GM23338 (cell line): ENCODE data around the gene SLC25A3. TPM values are rescaled to one million over a fixed set of nuclear protein-coding genes. Genes with fewer than 3 reads are reported as not detected.
A peak's percentile ranks its signal among the peaks of the same experiment; 100 is the strongest.

Source experiments
- ATAC-seq: fragments of 200-7000 bp; cut with Tn5 transposase; 3 replicates; pipeline ENCODE4 v1.9.1; 2020
- DNase-seq: peaks from one replicate; pipeline ENCODE4 v3.0.0-alpha.2; 2015; ENCODE audit warnings: low spot score
- H2AFZ ChIP-seq: fragments of 200-600 bp; sonication (generic); 2 replicates; pipeline ENCODE4 v1.8.0; 2016; ENCODE audit warnings: antibody characterized with exemption, mild to moderate bottlenecking, moderate library complexity
- H3F3A ChIP-seq: fragments of 200-600 bp; sonication (generic); replicated peaks from 2 replicates; pipeline ENCODE4 v1.8.0; 2017; ENCODE audit warnings: antibody characterized with exemption, mixed run types, low read depth
- H3K27ac ChIP-seq: fragments of 200-600 bp; sonication (generic); 2 replicates; pipeline ENCODE4 v1.6.1; 2016; ENCODE audit warnings: low read depth
- H3K27me3 ChIP-seq: fragments of 200-600 bp; sonication (generic); 2 replicates; pipeline ENCODE4 v1.8.0; 2016; ENCODE audit warnings: mild to moderate bottlenecking, mixed run types, moderate library complexity; ENCODE audit not compliant: insufficient read depth
- H3K36me3 ChIP-seq: fragments of 200-600 bp; sonication (generic); 2 replicates; pipeline ENCODE4 v1.8.0; 2016; ENCODE audit warnings: mild to moderate bottlenecking; ENCODE audit not compliant: insufficient read depth
- H3K4me1 ChIP-seq: fragments of 200-600 bp; sonication (generic); 2 replicates; pipeline ENCODE4 v1.8.0; 2016; ENCODE audit warnings: mild to moderate bottlenecking, moderate library complexity; ENCODE audit not compliant: insufficient read depth
- H3K4me2 ChIP-seq: fragments of 200-600 bp; sonication (generic); 2 replicates; pipeline ENCODE4 v1.7.1; 2017; ENCODE audit warnings: mixed run types
- H3K4me3 ChIP-seq: fragments of 200-600 bp; sonication (generic); 2 replicates; pipeline ENCODE4 v1.6.1; 2016; ENCODE audit warnings: mixed run types
- H3K79me2 ChIP-seq: fragments of 200-600 bp; sonication (generic); replicated peaks from 2 replicates; pipeline ENCODE4 v1.8.0; 2017; ENCODE audit warnings: mild to moderate bottlenecking; ENCODE audit not compliant: insufficient read depth
- H3K9me2 ChIP-seq: fragments of 200-600 bp; sonication (generic); 2 replicates; pipeline ENCODE4 v1.8.0; 2017; ENCODE audit not compliant: insufficient read depth
- H4K20me1 ChIP-seq: fragments of 200-600 bp; sonication (generic); replicated peaks from 2 replicates; pipeline ENCODE4 v1.8.0; 2017; ENCODE audit warnings: mild to moderate bottlenecking; ENCODE audit not compliant: insufficient read depth
- H3K27ac Mint-ChIP-seq: 2 replicates; pipeline ENCODE4 v1.8.0; 2020; ENCODE audit warnings: inconsistent platforms, mild to moderate bottlenecking, moderate library complexity, mixed read lengths
- H3K27me3 Mint-ChIP-seq: 3 replicates; pipeline ENCODE4 v1.8.0; 2022; ENCODE audit warnings: low read depth, mild to moderate bottlenecking, moderate library complexity, mixed read lengths, inconsistent platforms; ENCODE audit not compliant: insufficient read depth, poor library complexity
- H3K36me3 Mint-ChIP-seq: 3 replicates; pipeline ENCODE4 v1.8.0; 2021; ENCODE audit warnings: low read depth, mild to moderate bottlenecking, inconsistent platforms, moderate library complexity, mixed read lengths
- H3K4me1 Mint-ChIP-seq: 3 replicates; pipeline ENCODE4 v1.8.0; 2020; ENCODE audit warnings: mild to moderate bottlenecking, inconsistent platforms, mixed read lengths
- H3K4me3 Mint-ChIP-seq: 3 replicates; pipeline ENCODE4 v1.8.0; 2021; ENCODE audit warnings: moderate library complexity, mild to moderate bottlenecking, inconsistent platforms, mixed read lengths
- H3K9me3 Mint-ChIP-seq: 3 replicates; pipeline ENCODE4 v1.8.0; 2020; ENCODE audit warnings: moderate library complexity, mild to moderate bottlenecking, inconsistent platforms, mixed read lengths
- CREB1 ChIP-seq: fragments of 250-450 bp; sonication (Bioruptor Pico); IDR thresholded peaks from 2 replicates; pipeline ENCODE4 v1.5.0; 2020; ENCODE audit warnings: low read depth, mild to moderate bottlenecking, moderate library complexity
- EZH2 ChIP-seq: fragments of 200-600 bp; sonication (generic); IDR thresholded peaks from one replicate; pipeline ENCODE4 v1.8.0; 2017; ENCODE audit warnings: antibody characterized with exemption, mild to moderate bottlenecking, low read depth; ENCODE audit not compliant: unreplicated experiment
- EZH2phosphoT487 ChIP-seq: fragments of 200-600 bp; sonication (generic); IDR thresholded peaks from one replicate; pipeline ENCODE4 v1.8.1; 2018; ENCODE audit warnings: antibody characterized with exemption; ENCODE audit not compliant: unreplicated experiment
- JUNB ChIP-seq: IDR thresholded peaks from one replicate; pipeline ENCODE4 v1.6.1; 2016; ENCODE audit warnings: antibody characterized with exemption; ENCODE audit not compliant: unreplicated experiment
- NANOG ChIP-seq: IDR thresholded peaks from 2 replicates; pipeline ENCODE4 v1.6.1; 2016; ENCODE audit warnings: antibody characterized with exemption, borderline replicate concordance
- POLR2AphosphoS5 ChIP-seq: IDR thresholded peaks from 2 replicates; pipeline ENCODE4 v1.6.1; 2016; ENCODE audit warnings: antibody characterized with exemption, low read depth
- STAT1 ChIP-seq: IDR thresholded peaks from one replicate; pipeline ENCODE4 v1.6.1; 2016; ENCODE audit warnings: antibody characterized with exemption; ENCODE audit not compliant: unreplicated experiment
- ZNF114 ChIP-seq: fragments of 250-450 bp; sonication (Bioruptor Pico); IDR thresholded peaks from 2 replicates; pipeline ENCODE4 v1.5.0; 2020; ENCODE audit warnings: mild to moderate bottlenecking, moderate library complexity
- ZNF331 ChIP-seq: fragments of 250-450 bp; sonication (Bioruptor Pico); IDR thresholded peaks from 2 replicates; pipeline ENCODE4 v1.5.0; 2020; ENCODE audit warnings: low read depth, mild to moderate bottlenecking, moderate library complexity
- polyA plus RNA-seq: library from polyadenylated mRNA; unstranded; fragments of >200 nt; fragmentation: Nextera tagmentation; extraction: Ambion mirVana; gene quantifications from 2 replicates; pipeline ENCODE4 v1.2.1, GENCODE V29; 2016
- total RNA-seq: library from RNA; depleted of rRNA; stranded (reverse); fragments of >200 nt; shearing (Covaris generic); gene quantifications from 2 replicates; pipeline ENCODE4 v1.2.3, GENCODE V29; 2014
- TF ChIP-seq, protein P1 (sequence below): IDR thresholded peaks from one replicate; pipeline ENCODE4 v1.6.1; 2018; ENCODE audit warnings: antibody characterized with exemption; ENCODE audit not compliant: unreplicated experiment
- TF ChIP-seq, protein P2 (sequence below): IDR thresholded peaks from 2 replicates; pipeline ENCODE4 v1.6.1; 2016; ENCODE audit warnings: antibody characterized with exemption
- TF ChIP-seq, protein P3 (sequence below), 2 experiments: fragments of 200-600 bp in 1 of 2; sonication (generic) in 1 of 2; conservative IDR thresholded peaks; 2 replicates each; pipeline versions ENCODE4 v1.5.1 to v1.6.1; 2016 to 2017; ENCODE audit warnings: antibody characterized with exemption in 2 of 2, low read depth in 2 of 2, mild to moderate bottlenecking in 2 of 2, moderate library complexity in 1 of 2

SLC25A3 gene
- total and polyA plus RNA-seq, 2 experiments from 2014 or later, result 676 to 703 TPM

DNA sequence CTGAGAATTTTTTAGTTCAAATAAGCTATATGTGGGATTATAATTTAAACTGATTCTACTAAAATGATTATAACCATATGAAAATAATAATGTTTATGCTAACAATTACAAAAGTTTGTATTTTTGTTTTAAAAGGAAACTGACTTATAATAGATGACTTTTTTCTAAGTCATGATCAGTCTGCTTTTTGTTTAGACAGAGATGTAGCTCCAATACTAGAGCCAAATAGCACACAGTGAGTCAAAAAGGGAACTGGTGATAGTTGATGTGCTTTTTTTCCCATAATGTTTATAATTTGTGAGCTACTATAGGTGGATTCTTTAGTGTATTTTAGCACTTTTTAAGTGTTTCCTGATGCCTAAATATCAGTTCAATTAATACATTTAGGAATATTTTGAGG, 49.8 kb upstream of the SLC25A3 start:
- H3K4me2 ChIP-seq, result no peak overlapping the region
- no peak overlapping the region for H2AFZ ChIP-seq
- Mint-ChIP-seq H3K4me3 (no peak overlapping the region), H3K36me3 (peaks cover 70% of the 10 kb centered on the region), H3K4me1 (peaks cover 12% of the 10 kb centered on the region; the same call in 2 of the 3 replicates), H3K27ac (no peak overlapping the region), H3K27me3 (no peaks in the 10 kb centered on the region), H3K9me3 (no peaks in the 10 kb centered on the region)
- no peaks in the 10 kb centered on the region for H3K4me1 ChIP-seq
- DNase-seq (no peak), ATAC-seq (no peak)
- H3K27ac ChIP-seq, result peak overlapping the region; percentile 7; the same call in 1 of the 2 replicates
- peaks cover 57% of the 10 kb centered on the region for H3K79me2 ChIP-seq
- no peaks in the 10 kb centered on the region for H3K27me3 ChIP-seq
- H3K9me2 ChIP-seq, result no peaks in the 10 kb centered on the region
- no peak overlapping the region for H3K4me3 ChIP-seq
- H3K36me3 ChIP-seq, result peaks cover 45% of the 10 kb centered on the region
- H3F3A ChIP-seq, result no peaks in the 10 kb centered on the region
- peaks cover 21% of the 10 kb centered on the region; the same call in 1 of the 2 replicates for H4K20me1 ChIP-seq
- TF ChIP-seq, protein P1, sequence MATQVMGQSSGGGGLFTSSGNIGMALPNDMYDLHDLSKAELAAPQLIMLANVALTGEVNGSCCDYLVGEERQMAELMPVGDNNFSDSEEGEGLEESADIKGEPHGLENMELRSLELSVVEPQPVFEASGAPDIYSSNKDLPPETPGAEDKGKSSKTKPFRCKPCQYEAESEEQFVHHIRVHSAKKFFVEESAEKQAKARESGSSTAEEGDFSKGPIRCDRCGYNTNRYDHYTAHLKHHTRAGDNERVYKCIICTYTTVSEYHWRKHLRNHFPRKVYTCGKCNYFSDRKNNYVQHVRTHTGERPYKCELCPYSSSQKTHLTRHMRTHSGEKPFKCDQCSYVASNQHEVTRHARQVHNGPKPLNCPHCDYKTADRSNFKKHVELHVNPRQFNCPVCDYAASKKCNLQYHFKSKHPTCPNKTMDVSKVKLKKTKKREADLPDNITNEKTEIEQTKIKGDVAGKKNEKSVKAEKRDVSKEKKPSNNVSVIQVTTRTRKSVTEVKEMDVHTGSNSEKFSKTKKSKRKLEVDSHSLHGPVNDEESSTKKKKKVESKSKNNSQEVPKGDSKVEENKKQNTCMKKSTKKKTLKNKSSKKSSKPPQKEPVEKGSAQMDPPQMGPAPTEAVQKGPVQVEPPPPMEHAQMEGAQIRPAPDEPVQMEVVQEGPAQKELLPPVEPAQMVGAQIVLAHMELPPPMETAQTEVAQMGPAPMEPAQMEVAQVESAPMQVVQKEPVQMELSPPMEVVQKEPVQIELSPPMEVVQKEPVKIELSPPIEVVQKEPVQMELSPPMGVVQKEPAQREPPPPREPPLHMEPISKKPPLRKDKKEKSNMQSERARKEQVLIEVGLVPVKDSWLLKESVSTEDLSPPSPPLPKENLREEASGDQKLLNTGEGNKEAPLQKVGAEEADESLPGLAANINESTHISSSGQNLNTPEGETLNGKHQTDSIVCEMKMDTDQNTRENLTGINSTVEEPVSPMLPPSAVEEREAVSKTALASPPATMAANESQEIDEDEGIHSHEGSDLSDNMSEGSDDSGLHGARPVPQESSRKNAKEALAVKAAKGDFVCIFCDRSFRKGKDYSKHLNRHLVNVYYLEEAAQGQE, result no peak
- TF ChIP-seq ZNF114 (CRISPR knock-in tag) (no peak), NANOG (no peak), STAT1 (no peak), JUNB (no peak), EZH2phosphoT487 (no peak)
- TF ChIP-seq, protein P2, sequence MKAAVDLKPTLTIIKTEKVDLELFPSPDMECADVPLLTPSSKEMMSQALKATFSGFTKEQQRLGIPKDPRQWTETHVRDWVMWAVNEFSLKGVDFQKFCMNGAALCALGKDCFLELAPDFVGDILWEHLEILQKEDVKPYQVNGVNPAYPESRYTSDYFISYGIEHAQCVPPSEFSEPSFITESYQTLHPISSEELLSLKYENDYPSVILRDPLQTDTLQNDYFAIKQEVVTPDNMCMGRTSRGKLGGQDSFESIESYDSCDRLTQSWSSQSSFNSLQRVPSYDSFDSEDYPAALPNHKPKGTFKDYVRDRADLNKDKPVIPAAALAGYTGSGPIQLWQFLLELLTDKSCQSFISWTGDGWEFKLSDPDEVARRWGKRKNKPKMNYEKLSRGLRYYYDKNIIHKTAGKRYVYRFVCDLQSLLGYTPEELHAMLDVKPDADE, result no peak

DNA sequence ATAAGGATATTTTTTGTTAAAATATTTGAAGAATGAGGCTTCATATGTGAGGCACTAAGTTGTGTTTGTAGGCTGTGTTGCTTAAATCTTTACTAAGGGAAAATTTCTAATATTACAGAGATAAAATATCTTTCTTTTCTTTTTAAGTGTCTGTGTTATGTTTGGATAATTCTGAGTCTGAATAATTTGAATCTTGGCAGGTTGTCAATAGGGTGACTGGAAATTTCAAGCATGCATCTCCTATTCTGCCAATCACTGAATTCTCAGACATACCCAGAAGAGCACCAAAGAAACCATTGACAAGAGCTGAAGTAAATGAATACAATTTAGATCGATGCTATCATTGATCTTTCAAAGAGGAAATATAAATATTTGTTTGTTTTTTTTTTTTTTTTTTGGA, 48.7 kb upstream of the SLC25A3 start:
- H3K4me2 ChIP-seq, result no peak overlapping the region
- no peak for ATAC-seq
- H3K4me1 ChIP-seq, result no peaks in the 10 kb centered on the region
- peaks cover 78% of the 10 kb centered on the region for H3K36me3 Mint-ChIP-seq
- no peaks in the 10 kb centered on the region for H3K27me3 Mint-ChIP-seq
- H3K79me2 ChIP-seq, result peaks cover 46% of the 10 kb centered on the region
- H3F3A ChIP-seq, result peaks cover 3% of the 10 kb centered on the region; the same call in 1 of the 2 replicates
- H3K27ac Mint-ChIP-seq, result no peak overlapping the region
- no peak for DNase-seq
- H3K9me3 Mint-ChIP-seq, result no peaks in the 10 kb centered on the region
- H4K20me1 ChIP-seq, result peaks cover 21% of the 10 kb centered on the region
- H2AFZ ChIP-seq, result no peak overlapping the region
- no peak overlapping the region for H3K4me3 ChIP-seq
- no peak overlapping the region for H3K4me3 Mint-ChIP-seq
- no peaks in the 10 kb centered on the region for H3K27me3 ChIP-seq
- H3K9me2 ChIP-seq, result no peaks in the 10 kb centered on the region
- H3K4me1 Mint-ChIP-seq, result peaks cover 12% of the 10 kb centered on the region; the same call in 2 of the 3 replicates
- peak overlapping the region; percentile 35; the same call in 1 of the 2 replicates for H3K27ac ChIP-seq
- peaks cover 54% of the 10 kb centered on the region for H3K36me3 ChIP-seq
- TF ChIP-seq, protein P1, result no peak
- TF ChIP-seq JUNB, result no peak
- no peak for TF ChIP-seq POLR2AphosphoS5
- TF ChIP-seq EZH2phosphoT487, result no peak
- TF ChIP-seq ZNF114 (CRISPR knock-in tag), result no peak
- no peak for TF ChIP-seq EZH2
- no peak for TF ChIP-seq ZNF331 (CRISPR knock-in tag)
- TF ChIP-seq CREB1 (CRISPR knock-in tag), result no peak
- TF ChIP-seq, protein P2, result no peak
- TF ChIP-seq, protein P3, sequence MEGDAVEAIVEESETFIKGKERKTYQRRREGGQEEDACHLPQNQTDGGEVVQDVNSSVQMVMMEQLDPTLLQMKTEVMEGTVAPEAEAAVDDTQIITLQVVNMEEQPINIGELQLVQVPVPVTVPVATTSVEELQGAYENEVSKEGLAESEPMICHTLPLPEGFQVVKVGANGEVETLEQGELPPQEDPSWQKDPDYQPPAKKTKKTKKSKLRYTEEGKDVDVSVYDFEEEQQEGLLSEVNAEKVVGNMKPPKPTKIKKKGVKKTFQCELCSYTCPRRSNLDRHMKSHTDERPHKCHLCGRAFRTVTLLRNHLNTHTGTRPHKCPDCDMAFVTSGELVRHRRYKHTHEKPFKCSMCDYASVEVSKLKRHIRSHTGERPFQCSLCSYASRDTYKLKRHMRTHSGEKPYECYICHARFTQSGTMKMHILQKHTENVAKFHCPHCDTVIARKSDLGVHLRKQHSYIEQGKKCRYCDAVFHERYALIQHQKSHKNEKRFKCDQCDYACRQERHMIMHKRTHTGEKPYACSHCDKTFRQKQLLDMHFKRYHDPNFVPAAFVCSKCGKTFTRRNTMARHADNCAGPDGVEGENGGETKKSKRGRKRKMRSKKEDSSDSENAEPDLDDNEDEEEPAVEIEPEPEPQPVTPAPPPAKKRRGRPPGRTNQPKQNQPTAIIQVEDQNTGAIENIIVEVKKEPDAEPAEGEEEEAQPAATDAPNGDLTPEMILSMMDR (conservative IDR thresholded peaks at IDR 0.05; ENCODE audit: low read depth in 2 of 2), result no peak
